ENCODE data around the gene SWI5.
"Not testable (repeated sequence)": the region's sequence is repeated elsewhere in the genome, so short reads cannot be mapped to it uniquely, and the experiment has no call there.

Gene SWI5

GRCh38 chr9:128279088-128280073 lies 3.3 kb downstream of the SWI5 start:
- DNase-seq: not testable (repeated sequence)

- no peak for DNase-seq
These were observed 4.1 kb downstream of the SWI5 start for GRCh38 chr9:128280084-128280622.

- no peak for DNase-seq
These were observed 6.4 kb downstream of the SWI5 start for GRCh38 chr9:128282500-128282899.

GRCh38 chr9:128285033-128285784 lies 9.1 kb downstream of the SWI5 start:
- DNase-seq: no peak

GRCh38 chr9:128286440-128286839 lies 10.4 kb downstream of the SWI5 start:
- DNase-seq: no peak

- DNase-seq: no peak
These were observed 12.4 kb downstream of the SWI5 start for GRCh38 chr9:128288273-128289004.

- DNase-seq: no peak
These were observed 15.9 kb downstream of the SWI5 start for GRCh38 chr9:128292009-128292408.

- no peak for DNase-seq
These were observed 17.0 kb downstream of the SWI5 start for GRCh38 chr9:128293091-128293490.

GRCh38 chr9:128294142-128294541 lies 18.1 kb downstream of the SWI5 start:
- DNase-seq: no peak

- DNase-seq: no peak
These were observed 20.5 kb downstream of the SWI5 start for GRCh38 chr9:128296340-128297220.

- DNase-seq: no peak
These were observed 21.2 kb downstream of the SWI5 start for GRCh38 chr9:128297221-128297773.

GRCh38 chr9:128298535-128299482 lies 22.7 kb downstream of the SWI5 start:
- no peak for DNase-seq

GRCh38 chr9:128304136-128304970 lies 28.3 kb downstream of the SWI5 start:
- no peak for DNase-seq

GRCh38 chr9:128304971-128305288 lies 28.9 kb downstream of the SWI5 start:
- no peak for DNase-seq

- DNase-seq: no peak
These were observed 33.5 kb downstream of the SWI5 start for GRCh38 chr9:128309551-128309950.

GRCh38 chr9:128310461-128310860 lies 34.4 kb downstream of the SWI5 start:
- DNase-seq: no peak

GRCh38 chr9:128314697-128315096 lies 38.6 kb downstream of the SWI5 start:
- no peak for DNase-seq

GRCh38 chr9:128316421-128316820 lies 40.3 kb downstream of the SWI5 start:
- DNase-seq: no peak

GRCh38 chr9:128317629-128318028 lies 41.6 kb downstream of the SWI5 start:
- no peak for DNase-seq

GRCh38 chr9:128321343-128321742 lies 45.3 kb downstream of the SWI5 start:
- no peak for DNase-seq

Data from activated naive CD4-positive, alpha-beta T cell treated with Interleukin-2 at 50 U/mL for 16 hours (primary cell).